ENCODE results near the gene SLC9A3.

DNA sequence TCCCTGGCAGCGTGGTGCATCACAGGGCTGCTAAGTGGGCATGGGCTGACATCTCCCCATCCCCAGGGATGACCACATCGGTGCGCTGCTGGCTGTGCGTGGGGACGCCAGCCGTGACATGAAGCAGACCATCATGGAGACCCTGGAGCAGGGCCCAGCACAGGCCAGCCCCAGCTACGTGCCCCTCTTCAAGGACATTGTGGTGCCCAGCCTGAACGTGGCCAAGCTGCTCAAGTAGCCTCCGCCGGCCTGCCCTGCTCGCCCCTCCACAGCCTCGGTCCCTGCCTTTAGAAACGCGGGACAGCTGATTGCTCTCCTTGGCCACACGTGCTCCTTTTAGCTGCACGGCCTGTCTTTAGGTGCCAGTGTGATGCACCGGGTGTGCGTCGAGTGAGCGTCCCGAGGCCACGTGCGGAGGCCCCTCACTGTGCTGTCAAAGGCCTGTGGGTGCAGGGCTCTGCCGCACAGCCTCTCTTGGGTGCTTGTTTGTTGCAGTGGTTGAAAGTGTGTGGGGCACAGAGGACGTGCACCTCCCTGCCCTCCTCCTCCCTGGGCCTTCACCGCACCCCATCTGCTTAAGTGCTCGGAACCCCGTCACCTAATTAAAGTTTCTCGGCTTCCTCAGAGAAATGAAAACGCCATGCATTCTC lies 57.5 kb downstream of the SLC9A3 start:
- TF ChIP-seq RAD21 (IDR thresholded peaks at IDR 0.05; ENCODE audit: low read depth): no peak
- no peak for TF ChIP-seq TAF1 (IDR thresholded peaks at IDR 0.05; ENCODE audit: low read depth)
- TF ChIP-seq CREB1 (IDR thresholded peaks at IDR 0.05; ENCODE audit: low read depth): no peak
- TF ChIP-seq, protein P1, sequence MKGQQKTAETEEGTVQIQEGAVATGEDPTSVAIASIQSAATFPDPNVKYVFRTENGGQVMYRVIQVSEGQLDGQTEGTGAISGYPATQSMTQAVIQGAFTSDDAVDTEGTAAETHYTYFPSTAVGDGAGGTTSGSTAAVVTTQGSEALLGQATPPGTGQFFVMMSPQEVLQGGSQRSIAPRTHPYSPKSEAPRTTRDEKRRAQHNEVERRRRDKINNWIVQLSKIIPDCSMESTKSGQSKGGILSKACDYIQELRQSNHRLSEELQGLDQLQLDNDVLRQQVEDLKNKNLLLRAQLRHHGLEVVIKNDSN (IDR thresholded peaks at IDR 0.05): no peak
- TF ChIP-seq, protein P2, sequence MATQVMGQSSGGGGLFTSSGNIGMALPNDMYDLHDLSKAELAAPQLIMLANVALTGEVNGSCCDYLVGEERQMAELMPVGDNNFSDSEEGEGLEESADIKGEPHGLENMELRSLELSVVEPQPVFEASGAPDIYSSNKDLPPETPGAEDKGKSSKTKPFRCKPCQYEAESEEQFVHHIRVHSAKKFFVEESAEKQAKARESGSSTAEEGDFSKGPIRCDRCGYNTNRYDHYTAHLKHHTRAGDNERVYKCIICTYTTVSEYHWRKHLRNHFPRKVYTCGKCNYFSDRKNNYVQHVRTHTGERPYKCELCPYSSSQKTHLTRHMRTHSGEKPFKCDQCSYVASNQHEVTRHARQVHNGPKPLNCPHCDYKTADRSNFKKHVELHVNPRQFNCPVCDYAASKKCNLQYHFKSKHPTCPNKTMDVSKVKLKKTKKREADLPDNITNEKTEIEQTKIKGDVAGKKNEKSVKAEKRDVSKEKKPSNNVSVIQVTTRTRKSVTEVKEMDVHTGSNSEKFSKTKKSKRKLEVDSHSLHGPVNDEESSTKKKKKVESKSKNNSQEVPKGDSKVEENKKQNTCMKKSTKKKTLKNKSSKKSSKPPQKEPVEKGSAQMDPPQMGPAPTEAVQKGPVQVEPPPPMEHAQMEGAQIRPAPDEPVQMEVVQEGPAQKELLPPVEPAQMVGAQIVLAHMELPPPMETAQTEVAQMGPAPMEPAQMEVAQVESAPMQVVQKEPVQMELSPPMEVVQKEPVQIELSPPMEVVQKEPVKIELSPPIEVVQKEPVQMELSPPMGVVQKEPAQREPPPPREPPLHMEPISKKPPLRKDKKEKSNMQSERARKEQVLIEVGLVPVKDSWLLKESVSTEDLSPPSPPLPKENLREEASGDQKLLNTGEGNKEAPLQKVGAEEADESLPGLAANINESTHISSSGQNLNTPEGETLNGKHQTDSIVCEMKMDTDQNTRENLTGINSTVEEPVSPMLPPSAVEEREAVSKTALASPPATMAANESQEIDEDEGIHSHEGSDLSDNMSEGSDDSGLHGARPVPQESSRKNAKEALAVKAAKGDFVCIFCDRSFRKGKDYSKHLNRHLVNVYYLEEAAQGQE (IDR thresholded peaks at IDR 0.05; ENCODE audit: low read depth): no peak
- no peak for TF ChIP-seq YY1 (IDR thresholded peaks at IDR 0.05; ENCODE audit: low read depth)
- no peak for TF ChIP-seq EGR1 (IDR thresholded peaks at IDR 0.05)

Measured in Ishikawa (cell line).